ENCODE results near the gene ANKS3. TPM values are rescaled to one million over a fixed set of nuclear protein-coding genes. Genes with fewer than 3 reads are reported as not detected.

The ANKS3 gene
- total and polyA plus RNA-seq, 8 donors, result 8.7 to 69.1 (median 12.6) TPM

DNA sequence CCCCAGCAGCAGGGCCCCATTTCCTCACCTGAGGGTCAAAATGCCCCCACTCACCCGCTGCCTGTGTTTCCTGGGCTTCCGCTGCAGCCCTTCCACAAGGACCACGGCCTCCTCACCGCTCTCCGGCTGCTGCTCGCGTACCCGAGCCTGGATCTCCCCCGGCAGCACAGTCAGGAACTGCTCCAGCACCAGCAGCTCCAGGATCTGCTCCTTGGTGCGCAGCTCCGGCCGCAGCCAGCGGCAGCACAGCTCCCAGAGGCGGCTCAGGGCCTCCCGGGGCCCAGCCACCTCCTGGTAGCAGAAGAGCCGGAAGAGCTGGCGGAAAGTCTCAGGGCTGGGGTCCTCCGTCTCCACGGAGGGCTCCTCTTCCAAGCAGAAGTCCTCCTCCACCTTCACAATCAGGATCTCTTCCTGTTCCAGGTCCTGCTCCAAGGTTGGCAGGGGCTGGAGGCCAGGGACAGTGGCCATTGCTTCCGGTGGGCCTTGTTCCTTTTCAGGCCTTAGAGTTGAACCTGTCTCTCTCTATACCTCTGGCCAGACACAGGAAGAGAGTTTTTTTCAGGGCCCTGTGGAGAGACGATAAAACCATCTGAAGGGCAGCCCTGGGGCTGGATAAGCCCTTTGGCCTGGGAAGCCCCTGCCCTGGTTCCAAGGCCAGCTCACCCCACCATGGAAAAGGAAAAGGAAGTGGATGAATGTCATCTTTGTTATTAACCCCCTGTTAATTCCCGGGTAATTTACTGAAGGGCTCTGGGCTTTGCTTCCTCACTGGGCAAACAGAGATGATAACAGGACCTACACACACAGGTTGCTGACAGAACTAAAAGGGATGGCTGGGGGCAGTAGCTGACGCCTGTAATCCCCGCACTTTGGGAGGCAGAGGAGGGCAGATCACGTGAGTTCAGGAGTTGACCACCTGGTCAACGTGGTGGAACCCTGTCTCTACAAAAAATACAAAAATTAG lies 31.7 kb upstream of the ANKS3 start:
- Histone ChIP-seq H3K36me3 (peaks cover 0 to 14% (median 3%) of the 10 kb centered on the region in 3 donors), H3K4me3 (peak overlapping the region; percentile 73 to 99 (median 90)), H3K27me3 (no peaks in the 10 kb centered on the region), H3K9me3 (no peaks in the 10 kb centered on the region), H3K4me1 (peaks cover 0 to 18% (median 12%) of the 10 kb centered on the region in 3 donors), H3K27ac (no peak overlapping the region)
- ATAC-seq, result no peak
- 68 to 72% methylated on average over 26 of the region's 26 CpGs for WGBS, 2 donors
- TF ChIP-seq, protein P1, sequence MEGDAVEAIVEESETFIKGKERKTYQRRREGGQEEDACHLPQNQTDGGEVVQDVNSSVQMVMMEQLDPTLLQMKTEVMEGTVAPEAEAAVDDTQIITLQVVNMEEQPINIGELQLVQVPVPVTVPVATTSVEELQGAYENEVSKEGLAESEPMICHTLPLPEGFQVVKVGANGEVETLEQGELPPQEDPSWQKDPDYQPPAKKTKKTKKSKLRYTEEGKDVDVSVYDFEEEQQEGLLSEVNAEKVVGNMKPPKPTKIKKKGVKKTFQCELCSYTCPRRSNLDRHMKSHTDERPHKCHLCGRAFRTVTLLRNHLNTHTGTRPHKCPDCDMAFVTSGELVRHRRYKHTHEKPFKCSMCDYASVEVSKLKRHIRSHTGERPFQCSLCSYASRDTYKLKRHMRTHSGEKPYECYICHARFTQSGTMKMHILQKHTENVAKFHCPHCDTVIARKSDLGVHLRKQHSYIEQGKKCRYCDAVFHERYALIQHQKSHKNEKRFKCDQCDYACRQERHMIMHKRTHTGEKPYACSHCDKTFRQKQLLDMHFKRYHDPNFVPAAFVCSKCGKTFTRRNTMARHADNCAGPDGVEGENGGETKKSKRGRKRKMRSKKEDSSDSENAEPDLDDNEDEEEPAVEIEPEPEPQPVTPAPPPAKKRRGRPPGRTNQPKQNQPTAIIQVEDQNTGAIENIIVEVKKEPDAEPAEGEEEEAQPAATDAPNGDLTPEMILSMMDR (IDR thresholded peaks at IDR 0.05), result no peak
- intact Hi-C loops (cut with DNase I), result no loop called here
- no peak for DNase-seq
- no peak for FAIRE-seq

DNA sequence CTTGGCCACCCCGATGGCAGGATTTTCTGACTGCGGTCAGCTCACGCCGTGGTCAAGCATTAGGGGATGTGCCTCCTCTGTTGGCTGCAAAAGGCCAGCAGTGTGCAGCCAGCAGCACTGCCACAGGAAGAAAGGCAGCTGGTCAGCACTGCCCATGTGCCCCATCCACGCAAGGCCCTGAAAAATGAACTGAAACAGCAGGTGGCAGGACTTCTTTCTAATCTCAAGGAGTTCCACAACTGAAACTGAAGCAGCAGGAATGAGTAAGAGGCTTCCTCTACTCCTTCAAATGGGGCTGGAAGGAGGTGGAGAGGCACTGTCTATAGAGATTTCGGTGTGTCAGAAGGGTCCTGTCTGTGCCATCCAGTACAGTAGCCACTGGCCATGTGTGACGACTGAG lies 29.7 kb upstream of the ANKS3 start:
- no peak overlapping the region for H3K27ac ChIP-seq
- no peak for ATAC-seq
- DNase-seq, result no peak
- H3K4me1 ChIP-seq, result peaks cover 0 to 18% (median 12%) of the 10 kb centered on the region in 3 donors
- TF ChIP-seq, protein P1 (IDR thresholded peaks at IDR 0.05), result no peak
- 88 to 93% methylated on average over 7 of the region's 7 CpGs for WGBS, 2 donors
- FAIRE-seq, result no peak
- H3K36me3 ChIP-seq, result peaks cover 0 to 32% (median 13%) of the 10 kb centered on the region in 3 donors
- intact Hi-C loops (cut with DNase I), result no loop called here
- H3K27me3 ChIP-seq, result no peaks in the 10 kb centered on the region
- H3K4me3 ChIP-seq, result no peak overlapping the region
- H3K9me3 ChIP-seq, result no peaks in the 10 kb centered on the region

GRCh38 chr16:4762205-4762604 lies 28.1 kb upstream of the ANKS3 start:
- H3K27me3 ChIP-seq, result no peaks in the 10 kb centered on the region
- H3K4me1 ChIP-seq, result peaks cover 0 to 12% (median 11%) of the 10 kb centered on the region in 3 donors
- H3K9me3 ChIP-seq, result no peaks in the 10 kb centered on the region
- FAIRE-seq (no peak), DNase-seq (no peak), ATAC-seq (no peak)
- no peak overlapping the region for H3K4me3 ChIP-seq
- no peak overlapping the region for H3K27ac ChIP-seq
- intact Hi-C loops (cut with DNase I), result no loop called here
- TF ChIP-seq, protein P1 (IDR thresholded peaks at IDR 0.05), result no peak
- WGBS, 2 donors, result 93 to 97% methylated on average over 8 to 9 of the region's 9 CpGs
- H3K36me3 ChIP-seq, result peaks cover 0 to 38% (median 14%) of the 10 kb centered on the region in 3 donors

GRCh38 chr16:4760221-4760910 lies 26.3 kb upstream of the ANKS3 start:
- FAIRE-seq (no peak), ATAC-seq (no peak), DNase-seq (no peak)
- intact Hi-C loops (cut with DNase I), result no loop called here
- Histone ChIP-seq H3K27ac (no peak overlapping the region), H3K4me3 (no peak overlapping the region), H3K4me1 (peaks cover 0 to 3% (median 3%) of the 10 kb centered on the region in 3 donors), H3K9me3 (no peaks in the 10 kb centered on the region), H3K36me3 (peaks cover 0 to 38% (median 16%) of the 10 kb centered on the region in 3 donors), H3K27me3 (no peaks in the 10 kb centered on the region)
- 91 to 95% methylated on average over 23 of the region's 23 CpGs for WGBS, 2 donors
- TF ChIP-seq, protein P1 (IDR thresholded peaks at IDR 0.05), result no peak
